Measurements from ENCODE around the gene LRMDA.

- TF ChIP-seq CTCF (conservative IDR thresholded peaks at IDR 0.05; ENCODE audit: low read depth, low read length) (no peak), FOS (IDR thresholded peaks at IDR 0.05; ENCODE audit: low read depth, low read length) (no peak), POLR2A (IDR thresholded peaks at IDR 0.05; ENCODE audit: low read depth, low read length) (no peak), RCOR1 (IDR thresholded peaks at IDR 0.05; ENCODE audit: insufficient replicate concordance, low read length) (no peak), MXI1 (IDR thresholded peaks at IDR 0.05; ENCODE audit: borderline replicate concordance, low read depth, low read length) (no peak), ELK1 (IDR thresholded peaks at IDR 0.05; ENCODE audit: borderline replicate concordance, low read depth, low read length) (no peak), SMC3 (IDR thresholded peaks at IDR 0.05; ENCODE audit: low read depth, low read length) (no peak), BHLHE40 (IDR thresholded peaks at IDR 0.05; ENCODE audit: low read depth, low read length) (no peak), CEBPB (IDR thresholded peaks at IDR 0.05; ENCODE audit: low read depth, low read length) (no peak)
Observed at GRCh38 chr10:76396134-76396533, 964.7 kb downstream of the LRMDA start.

Data from IMR-90 (cell line).